HG02981 (cell line): ENCODE results near the gene EXT2.

Experiments used
- ATAC-seq: cut with Tn5 transposase; IDR thresholded peaks from one replicate; pipeline ENCODE4 v1.9.1; 2021; ENCODE audit warnings: mild to moderate bottlenecking, moderate library complexity; ENCODE audit not compliant: unreplicated experiment

EXT2 gene

DNA sequence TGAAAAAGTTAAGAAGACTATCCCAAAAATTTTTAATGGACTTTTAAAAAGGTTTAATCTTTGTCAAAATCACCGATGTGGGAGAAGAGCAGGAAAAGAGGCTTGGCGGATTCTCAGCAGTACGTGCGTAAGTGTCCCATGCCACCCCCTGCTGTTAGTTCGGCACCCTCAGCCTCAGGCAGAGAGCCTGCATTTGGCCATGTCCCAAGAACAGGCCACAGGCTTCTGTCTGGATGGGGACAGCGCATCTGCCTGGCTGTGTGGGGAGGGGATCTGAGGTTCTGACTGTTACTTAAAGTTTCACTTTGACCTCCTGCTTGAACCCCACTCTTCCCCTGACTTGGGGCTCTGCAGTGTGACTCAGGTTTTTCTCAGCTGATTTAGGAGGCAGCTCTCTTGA lies 35.3 kb downstream of the EXT2 start:
- ATAC-seq: no peak

DNA sequence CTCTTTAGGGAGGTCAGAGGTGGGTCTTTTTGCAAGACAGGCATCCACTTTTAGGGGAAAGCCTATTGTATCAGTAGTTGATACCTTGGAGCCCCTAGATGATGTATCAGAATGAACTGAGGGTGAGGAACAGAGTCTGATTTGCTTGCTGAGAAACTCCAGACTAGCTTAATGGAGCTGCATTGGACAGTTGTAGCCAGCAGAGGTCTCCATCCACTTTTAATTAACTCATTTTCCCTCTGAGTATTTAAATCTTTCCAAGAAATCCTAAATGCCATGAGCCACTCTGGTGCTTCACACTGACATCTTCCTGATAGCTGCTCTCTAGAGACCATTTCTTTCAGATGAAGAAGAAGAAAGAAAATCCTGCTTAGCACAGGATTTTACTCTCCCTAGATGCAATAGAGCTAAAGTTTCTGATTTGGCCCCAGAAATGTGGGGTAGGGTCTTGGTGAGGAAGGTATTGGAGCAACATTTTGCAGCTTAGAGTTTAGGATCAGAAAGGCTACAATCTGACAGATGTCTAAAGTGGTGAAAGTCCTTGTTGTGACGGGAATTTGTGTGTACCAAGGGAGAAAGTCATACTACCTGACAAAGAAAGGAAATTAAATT lies 38.0 kb downstream of the EXT2 start:
- no peak for ATAC-seq

- ATAC-seq: no peak
These were observed 39.1 kb downstream of the EXT2 start for GRCh38 chr11:44134625-44135024.

DNA sequence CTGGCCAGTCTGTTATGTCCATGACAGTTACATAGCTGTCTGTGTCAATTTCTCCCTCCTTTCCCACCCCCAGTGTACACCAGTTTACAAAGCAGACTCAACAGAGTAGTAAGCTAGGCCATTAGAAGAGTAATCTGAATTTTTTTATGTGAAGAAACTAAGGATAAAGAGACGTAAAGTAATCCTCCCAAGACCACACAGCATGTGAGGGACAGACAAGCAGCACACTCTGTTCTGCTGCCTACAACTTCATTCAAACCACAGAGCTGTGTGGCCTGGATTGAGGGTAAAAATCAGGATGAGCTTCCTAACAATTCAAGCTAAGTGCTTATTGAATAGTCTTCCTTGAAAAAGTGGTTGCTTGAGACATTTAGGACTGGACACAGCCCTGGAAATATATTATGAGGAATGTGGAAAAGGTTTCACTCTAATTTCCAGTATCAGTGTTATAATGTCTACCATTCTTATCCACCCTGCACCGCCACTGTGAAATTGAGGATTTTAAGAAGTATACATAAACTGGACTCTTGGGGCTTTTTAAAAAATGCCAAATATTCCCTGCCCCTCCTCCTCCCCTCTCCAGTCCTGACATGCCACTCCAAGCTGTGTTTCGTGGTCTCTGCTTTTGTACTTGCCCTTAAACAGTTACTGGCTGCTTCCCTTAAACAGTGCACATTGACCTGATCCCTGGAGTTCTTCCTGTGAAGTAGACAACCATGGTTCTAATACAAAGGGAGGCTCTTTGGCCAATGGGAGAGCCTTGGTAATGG lies 40.9 kb downstream of the EXT2 start:
- ATAC-seq: no peak

DNA sequence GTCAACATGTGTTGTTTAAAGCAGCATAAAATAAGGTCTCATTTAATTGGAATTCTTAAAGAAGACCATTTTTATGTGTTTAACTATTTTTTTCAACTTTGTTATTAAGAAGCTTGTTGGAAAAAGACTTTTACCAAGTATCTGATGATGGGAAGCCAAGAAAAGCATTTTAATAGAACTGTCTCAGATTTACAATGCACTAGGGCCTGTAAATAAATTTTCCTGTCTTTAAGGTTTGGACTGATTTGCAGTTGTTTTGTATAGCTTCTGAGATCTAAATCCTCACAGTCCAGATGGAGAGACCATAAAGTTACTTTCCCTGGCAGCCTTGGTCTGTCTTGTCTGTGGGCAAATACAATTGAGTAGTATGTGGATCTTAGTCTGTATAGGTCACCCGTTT lies 41.6 kb downstream of the EXT2 start:
- no peak for ATAC-seq

GRCh38 chr11:44138286-44138685 lies 42.8 kb downstream of the EXT2 start:
- ATAC-seq: no peak

GRCh38 chr11:44138980-44139379 lies 43.5 kb downstream of the EXT2 start:
- ATAC-seq: no peak

DNA sequence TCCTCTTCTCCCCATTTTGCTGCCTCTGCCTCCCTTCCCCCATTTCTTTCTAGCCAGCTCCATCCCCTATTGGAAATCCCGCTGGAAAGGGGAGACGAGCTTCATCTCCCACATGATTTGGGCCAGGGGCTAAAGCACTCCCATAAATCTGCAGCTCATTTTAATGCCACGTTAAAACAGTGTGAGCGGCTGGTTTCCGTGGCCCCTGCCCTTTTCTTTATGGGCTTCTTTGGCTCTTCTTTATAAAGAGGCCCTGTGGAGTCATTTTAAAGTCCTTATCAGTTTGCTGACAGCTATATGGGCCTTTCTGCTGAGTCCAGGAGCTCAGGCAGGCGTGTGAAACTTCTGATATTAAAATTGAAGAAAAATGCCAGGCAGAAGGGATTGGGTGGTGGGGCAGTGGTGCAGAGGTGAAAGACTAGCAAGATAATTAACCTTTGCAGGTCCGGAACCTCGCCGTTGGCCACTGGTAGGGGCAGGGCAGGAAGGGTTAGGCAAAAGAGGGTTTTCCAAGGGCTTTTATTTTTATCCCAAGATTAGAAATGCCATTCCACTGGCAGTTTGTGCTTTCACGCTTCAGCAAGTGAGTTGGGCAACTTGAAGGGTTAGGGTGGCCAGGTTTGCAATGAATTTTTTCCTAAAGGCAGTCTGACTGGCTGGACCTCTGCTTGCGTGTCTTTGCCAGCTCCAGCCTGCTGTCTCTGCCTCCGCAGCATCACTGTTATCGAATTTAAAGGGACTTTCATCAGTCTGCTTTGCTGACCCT lies 44.3 kb downstream of the EXT2 start:
- no peak for ATAC-seq

DNA sequence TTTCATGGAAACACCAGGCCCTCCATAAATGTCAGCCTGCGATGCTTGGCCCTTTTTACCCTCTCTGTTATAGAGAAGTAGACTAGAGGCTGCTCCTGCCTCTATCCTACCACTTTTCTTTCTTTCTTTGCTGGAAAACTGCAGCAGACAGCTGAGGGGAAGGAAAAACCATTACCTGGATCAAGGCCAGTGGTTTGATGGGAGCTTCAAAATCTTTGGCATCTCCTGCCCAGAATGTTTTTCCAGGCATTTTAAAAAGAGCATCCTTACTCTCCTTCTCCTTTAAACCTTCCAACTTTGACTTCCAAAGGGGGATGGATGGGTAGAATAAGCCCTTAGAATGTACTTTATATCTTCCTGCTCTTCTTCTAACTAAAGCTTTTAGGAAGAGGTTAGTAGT lies 44.9 kb downstream of the EXT2 start:
- no peak for ATAC-seq

GRCh38 chr11:44140805-44141204 lies 45.3 kb downstream of the EXT2 start:
- no peak for ATAC-seq

DNA sequence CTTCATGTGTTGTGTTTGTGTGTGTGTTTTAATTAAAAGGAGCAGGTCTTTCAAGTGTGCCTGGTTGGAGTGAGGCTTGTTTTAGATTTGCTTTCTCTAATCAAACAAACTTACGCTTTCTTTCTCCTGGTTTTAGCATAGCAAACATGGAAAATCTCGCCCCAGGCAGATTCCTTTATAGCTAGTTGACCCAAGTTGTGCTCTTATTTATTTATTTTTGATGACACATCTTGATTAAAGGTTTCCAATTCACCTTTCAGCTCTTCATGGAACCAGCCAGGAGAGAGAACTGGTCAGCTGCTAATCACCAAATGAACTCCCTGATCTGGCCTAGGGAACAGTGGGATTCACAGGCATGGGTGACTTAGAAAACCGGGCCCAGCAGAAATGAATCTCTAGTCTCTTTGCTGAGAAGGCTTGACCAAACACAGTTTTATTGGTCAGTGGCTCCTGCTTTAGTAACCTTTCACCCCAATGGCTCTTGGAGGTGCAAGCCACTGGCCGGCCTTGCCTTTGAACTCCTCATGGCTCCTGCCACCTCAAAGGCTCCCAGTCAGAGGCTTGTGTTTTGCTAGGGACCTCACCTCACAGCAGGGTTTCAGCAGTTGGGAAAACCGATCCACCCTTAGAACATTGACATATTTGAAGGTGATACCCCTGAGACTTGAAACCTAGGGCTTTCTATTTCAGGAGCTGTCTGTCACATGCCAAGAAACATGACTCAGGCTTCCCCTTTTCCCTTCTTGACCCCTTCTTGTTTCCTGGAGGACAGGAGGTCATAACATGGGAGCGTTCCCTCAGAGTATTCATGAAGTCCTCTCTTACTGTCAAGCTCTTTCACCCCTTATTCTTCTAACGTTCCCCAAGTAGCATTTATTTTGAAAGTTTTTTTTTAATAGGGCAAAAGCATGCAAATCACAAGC lies 48.8 kb downstream of the EXT2 start:
- no peak for ATAC-seq

DNA sequence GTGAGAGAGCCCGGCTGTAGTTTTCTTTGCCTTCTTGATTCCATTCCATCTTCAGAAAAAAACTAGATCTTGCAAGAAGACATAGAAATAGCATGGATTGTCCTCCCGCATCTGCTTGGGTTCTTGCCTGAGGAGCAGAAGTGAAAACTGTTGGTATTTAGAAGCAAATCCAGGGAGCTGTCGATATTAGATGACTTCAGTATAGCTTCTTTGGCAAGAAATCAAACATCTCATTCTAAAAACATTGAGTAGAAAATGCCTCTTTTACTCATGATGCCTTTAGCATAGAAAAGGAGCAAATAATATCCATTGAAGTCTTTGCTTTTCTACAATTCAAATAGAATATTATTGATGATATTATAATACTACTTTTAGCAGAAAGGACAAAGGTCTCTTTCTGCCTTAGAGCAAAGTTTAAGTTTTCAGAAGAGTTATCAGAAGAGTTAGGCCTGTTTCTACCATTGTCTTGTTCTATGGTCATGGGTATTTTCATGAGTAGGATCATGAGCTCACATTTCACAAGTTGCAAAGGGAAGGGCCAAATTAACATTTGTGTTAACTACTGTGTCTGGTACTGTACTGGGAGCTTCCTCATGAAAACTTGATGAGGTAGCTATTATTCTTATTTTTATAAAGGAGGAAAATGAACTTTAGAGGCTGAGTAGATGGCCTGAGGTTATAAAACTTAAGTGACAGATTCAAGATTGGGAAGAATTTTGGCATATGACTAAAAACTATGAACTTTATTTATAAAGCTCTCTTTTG lies 49.7 kb downstream of the EXT2 start:
- no peak for ATAC-seq

- no peak for ATAC-seq
These were observed 51.5 kb downstream of the EXT2 start for GRCh38 chr11:44146931-44147330.

DNA sequence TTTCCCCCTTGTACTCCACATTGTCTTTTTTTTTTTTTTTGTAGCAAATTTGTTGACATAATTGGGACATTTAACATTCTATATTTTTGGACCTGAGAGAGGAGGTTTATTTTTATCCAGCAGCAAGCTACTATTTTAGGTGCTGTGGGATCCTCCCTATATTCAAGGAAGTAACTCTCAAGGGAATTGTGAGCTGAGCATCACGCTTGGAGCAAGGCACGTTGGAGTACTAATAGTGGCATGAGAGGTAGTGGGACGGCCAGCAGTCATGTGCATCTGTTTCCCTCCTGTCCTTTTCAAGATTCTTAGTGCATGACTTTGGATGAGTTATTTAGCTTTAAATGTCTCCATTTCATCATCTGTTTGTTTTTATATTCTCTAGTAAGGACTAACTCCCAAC lies 52.3 kb downstream of the EXT2 start:
- no peak for ATAC-seq

GRCh38 chr11:44149651-44150050 lies 54.2 kb downstream of the EXT2 start:
- ATAC-seq: no peak

DNA sequence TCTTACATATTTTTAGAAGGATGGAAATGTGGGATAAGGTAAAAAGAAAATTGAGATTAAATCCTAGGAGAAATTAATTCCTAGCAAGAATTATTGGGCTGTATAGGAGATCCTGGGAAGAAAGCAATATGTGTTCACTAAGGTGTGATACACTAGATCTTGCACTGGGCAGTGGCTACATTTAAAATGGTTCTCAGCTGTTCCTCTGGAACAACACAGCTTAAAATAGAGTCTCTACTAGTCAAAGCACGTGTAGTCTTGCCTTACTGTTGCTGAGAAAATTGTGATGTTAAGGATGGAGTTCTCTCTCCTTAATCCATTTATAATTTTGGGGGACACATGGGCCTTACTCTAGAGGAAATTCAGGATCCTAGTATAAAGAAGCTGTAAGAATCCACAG lies 54.9 kb downstream of the EXT2 start:
- ATAC-seq: no peak

DNA sequence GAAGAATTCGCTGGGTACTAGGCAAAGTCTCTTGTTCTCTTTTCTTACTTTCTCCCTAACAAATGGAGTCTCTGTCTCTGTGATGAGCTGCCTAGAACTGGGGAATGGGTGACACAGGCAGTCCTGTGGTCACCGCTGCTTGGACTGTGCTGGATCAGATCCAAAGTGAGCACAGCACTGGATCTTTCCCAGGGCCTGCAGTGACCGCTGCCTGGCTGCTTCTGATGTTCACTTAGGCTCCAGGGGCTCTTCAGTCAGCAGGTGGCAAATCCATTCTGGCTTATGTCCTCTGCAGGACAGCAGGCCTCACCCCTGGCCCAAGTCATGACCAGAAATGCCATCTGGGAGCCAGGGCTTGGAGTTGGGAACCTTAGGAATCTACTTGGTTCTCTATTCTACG lies 61.5 kb downstream of the EXT2 start:
- ATAC-seq: no peak

DNA sequence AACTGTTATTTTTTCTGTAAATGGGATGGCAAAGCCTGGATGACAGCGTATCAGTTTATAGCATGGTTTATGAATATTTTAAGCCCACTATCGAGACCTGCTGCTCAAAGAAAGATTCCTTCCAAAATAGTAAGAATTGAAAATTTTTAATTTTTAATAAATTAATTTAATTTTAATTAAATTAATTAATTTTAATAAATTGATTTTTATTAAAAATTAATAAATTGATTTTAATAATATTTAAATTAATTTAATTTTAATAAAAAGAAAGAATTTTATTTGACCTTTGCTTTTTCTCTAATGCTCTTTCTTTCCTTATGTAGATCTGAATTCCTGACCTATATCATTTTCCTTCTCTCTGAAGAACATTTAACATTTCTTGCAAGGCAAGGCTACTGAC lies 62.9 kb downstream of the EXT2 start:
- no peak for ATAC-seq

- ATAC-seq: peak; percentile 68
These were observed 64.6 kb downstream of the EXT2 start for GRCh38 chr11:44159848-44160721.
